SK-N-MC (cell line): ENCODE measurements around the gene SLC30A2.

Source experiments
- EZH2 ChIP-seq: fragments of 200-600 bp; sonication (generic); IDR thresholded peaks from one replicate; pipeline ENCODE4 v1.6.1; 2017; ENCODE audit warnings: antibody characterized with exemption
- FOXP2 ChIP-seq: optimal IDR thresholded peaks from 2 replicates; pipeline ENCODE3; 2011; ENCODE audit warnings: mild to moderate bottlenecking, moderate library complexity; ENCODE audit not compliant: insufficient read depth; ENCODE audit errors: extremely low read length, control extremely low read depth
- POLR2AphosphoS5 ChIP-seq: IDR thresholded peaks from 2 replicates; pipeline ENCODE4 v1.6.1; 2012; ENCODE audit warnings: mild to moderate bottlenecking, low read depth, low read length, borderline replicate concordance

- no peak for TF ChIP-seq EZH2
- TF ChIP-seq FOXP2: no peak
- no peak for TF ChIP-seq POLR2AphosphoS5
Measured at GRCh38 chr1:25987951-25988350, 58.0 kb downstream of the SLC30A2 start.
